K562 treated with DMSO at 1 percent for 48 hours (cell line): ENCODE measurements around the gene TMEM163. TPM values are rescaled to one million over a fixed set of nuclear protein-coding genes. Genes with fewer than 3 reads are reported as not detected.

Experiments
- total RNA-seq: library from RNA; unstranded; fragments of 300-600 nt; gene quantifications from 2 replicates; pipeline ENCODE4 v1.2.3, GENCODE V29; 2022; ENCODE audit warnings: low replicate concordance; ENCODE audit errors: extremely low read depth

Gene TMEM163
- total RNA-seq: not detected in 2 replicates

DNA sequence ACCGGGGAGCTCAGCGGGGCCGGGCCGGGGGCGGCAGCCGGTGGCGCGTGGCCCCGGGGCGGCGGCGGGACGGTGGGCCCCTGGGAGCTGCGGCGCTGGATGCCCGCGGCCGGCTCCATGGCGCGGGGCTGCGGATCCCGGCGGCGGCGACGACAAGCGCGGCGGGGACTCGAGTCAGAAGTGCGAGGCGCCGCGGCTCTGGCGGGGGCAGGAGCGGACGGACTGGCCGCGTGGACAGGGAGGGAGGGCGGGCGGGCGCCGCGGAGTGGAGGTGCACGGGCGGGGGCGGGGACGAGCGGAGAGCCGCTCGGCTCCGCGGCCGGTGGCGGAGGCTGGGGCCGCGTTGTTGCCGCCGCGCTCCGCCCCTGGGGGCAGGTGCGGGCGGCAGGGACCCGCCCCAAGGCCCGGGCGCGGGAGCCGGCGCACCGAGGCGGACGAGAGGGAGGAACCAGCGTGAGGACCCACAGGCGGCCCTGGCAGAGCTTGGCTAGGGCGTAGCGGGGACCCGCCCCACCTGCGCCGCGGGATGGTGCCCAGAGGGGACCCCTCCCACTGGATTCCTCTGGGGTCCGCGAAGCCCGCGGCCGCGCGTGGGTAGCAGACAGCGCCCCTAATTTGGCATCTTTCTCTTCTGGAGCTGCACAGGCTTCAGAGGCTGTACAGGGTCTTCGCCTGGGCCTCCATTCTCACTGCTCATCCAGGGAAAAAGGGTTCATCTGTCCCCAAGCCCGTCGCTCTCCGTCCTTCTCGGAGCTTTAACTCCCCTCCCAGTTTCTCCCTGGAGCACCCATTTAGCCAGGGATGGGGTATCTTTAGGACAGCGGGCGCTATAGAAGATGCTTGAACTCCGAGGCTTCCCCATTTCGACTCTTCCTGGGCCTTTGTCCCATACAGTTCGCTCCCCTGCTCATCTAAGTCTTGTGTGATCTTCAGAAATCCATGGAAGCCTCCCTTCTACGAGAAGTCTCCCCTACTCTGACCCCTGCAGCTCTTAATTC lies at the start of gene TMEM163:
Gene TMEM163, minus strand, starts transcription at position 184 of the 998 bp plus-strand sequence.

Other genes with a start within 250 kb of the TMEM163 start
- not detected in 2 replicates for gene ACMSD, start 119.6 kb upstream of the TMEM163 start, total RNA-seq
- not detected in 2 replicates for gene CCNT2, start 199.8 kb upstream of the TMEM163 start, total RNA-seq